ENCODE measurements around the gene PACC1. TPM values are rescaled to one million over a fixed set of nuclear protein-coding genes. Genes with fewer than 3 reads are reported as not detected.
A peak's percentile ranks its signal among the peaks of the same experiment; 100 is the strongest.

Gene PACC1
- total RNA-seq, 1 donor from 2014 or later, result 18.6 TPM

GRCh38 chr1:212413902-212414327, 771 bp downstream of the PACC1 start:
- H3K27me3 Mint-ChIP-seq (ENCODE audit: low read depth), result no peaks in the 10 kb centered on the region
- H3K4me1 Mint-ChIP-seq, result peaks cover 21% of the 10 kb centered on the region
- no peaks in the 10 kb centered on the region for H3K9me3 Mint-ChIP-seq
- no peak for DNase-seq (ENCODE audit: low spot score in 2 of 2, unreplicated experiment in 2 of 2)
- TF ChIP-seq CTCF (IDR thresholded peaks at IDR 0.05; ENCODE audit: unreplicated experiment), result no peak
- H3K27ac Mint-ChIP-seq, result peak overlapping the region; percentile 52
- peak overlapping the region; percentile 80 for H3K4me3 Mint-ChIP-seq
- H3K36me3 Mint-ChIP-seq, result peaks cover 22% of the 10 kb centered on the region

- H3K4me3 Mint-ChIP-seq, result no peak overlapping the region
These were observed 2.3 kb downstream of the PACC1 start for GRCh38 chr1:212412374-212412773.

GRCh38 chr1:212410231-212410820, 4.4 kb downstream of the PACC1 start:
- H3K4me3 Mint-ChIP-seq, result no peak overlapping the region
- TF ChIP-seq CTCF (IDR thresholded peaks at IDR 0.05; ENCODE audit: unreplicated experiment), result no peak
- H3K27me3 Mint-ChIP-seq (ENCODE audit: low read depth), result no peaks in the 10 kb centered on the region
- no peak for DNase-seq (ENCODE audit: low spot score in 2 of 2, unreplicated experiment in 2 of 2)
- H3K36me3 Mint-ChIP-seq, result peaks cover 37% of the 10 kb centered on the region
- H3K9me3 Mint-ChIP-seq, result no peaks in the 10 kb centered on the region
- no peak overlapping the region for H3K27ac Mint-ChIP-seq
- H3K4me1 Mint-ChIP-seq, result peaks cover 20% of the 10 kb centered on the region

More at GRCh38 chr1:212412374-212412773, 2.3 kb downstream of the PACC1 start:
- Mint-ChIP-seq H3K27me3 (ENCODE audit: low read depth) (no peaks in the 10 kb centered on the region), H3K9me3 (no peaks in the 10 kb centered on the region), H3K4me1 (peaks cover 21% of the 10 kb centered on the region), H3K36me3 (peaks cover 31% of the 10 kb centered on the region), H3K27ac (no peak overlapping the region)
- DNase-seq (ENCODE audit: low spot score in 2 of 2, unreplicated experiment in 2 of 2), result no peak
- TF ChIP-seq CTCF (IDR thresholded peaks at IDR 0.05; ENCODE audit: unreplicated experiment), result no peak

- Mint-ChIP-seq H3K9me3 (peaks cover 11% of the 10 kb centered on the region), H3K36me3 (peaks cover 53% of the 10 kb centered on the region), H3K27me3 (ENCODE audit: low read depth) (no peaks in the 10 kb centered on the region), H3K4me3 (no peak overlapping the region), H3K27ac (no peak overlapping the region), H3K4me1 (no peaks in the 10 kb centered on the region)
- no peak for TF ChIP-seq CTCF (IDR thresholded peaks at IDR 0.05; ENCODE audit: unreplicated experiment)
- no peak for DNase-seq (ENCODE audit: low spot score in 2 of 2, unreplicated experiment in 2 of 2)
These were observed 11.9 kb downstream of the PACC1 start for GRCh38 chr1:212402666-212403321.

GRCh38 chr1:212401838-212402582, 12.7 kb downstream of the PACC1 start:
- Mint-ChIP-seq H3K27me3 (ENCODE audit: low read depth) (no peaks in the 10 kb centered on the region), H3K9me3 (peaks cover 19% of the 10 kb centered on the region), H3K27ac (no peak overlapping the region), H3K4me1 (no peaks in the 10 kb centered on the region), H3K36me3 (peaks cover 55% of the 10 kb centered on the region), H3K4me3 (no peak overlapping the region)
- no peak for DNase-seq (ENCODE audit: low spot score in 2 of 2, unreplicated experiment in 2 of 2)
- TF ChIP-seq CTCF (IDR thresholded peaks at IDR 0.05; ENCODE audit: unreplicated experiment), result no peak
